Measurements from ENCODE around the gene GPC1. TPM values are rescaled to one million over a fixed set of nuclear protein-coding genes. Genes with fewer than 3 reads are reported as not detected.

GPC1 gene
- total and polyA plus RNA-seq, 2 of the 13 experiments (the other 11 are each of a cell fraction or from before 2014, with no cell fraction given): 4.0 to 5.5 TPM

DNA sequence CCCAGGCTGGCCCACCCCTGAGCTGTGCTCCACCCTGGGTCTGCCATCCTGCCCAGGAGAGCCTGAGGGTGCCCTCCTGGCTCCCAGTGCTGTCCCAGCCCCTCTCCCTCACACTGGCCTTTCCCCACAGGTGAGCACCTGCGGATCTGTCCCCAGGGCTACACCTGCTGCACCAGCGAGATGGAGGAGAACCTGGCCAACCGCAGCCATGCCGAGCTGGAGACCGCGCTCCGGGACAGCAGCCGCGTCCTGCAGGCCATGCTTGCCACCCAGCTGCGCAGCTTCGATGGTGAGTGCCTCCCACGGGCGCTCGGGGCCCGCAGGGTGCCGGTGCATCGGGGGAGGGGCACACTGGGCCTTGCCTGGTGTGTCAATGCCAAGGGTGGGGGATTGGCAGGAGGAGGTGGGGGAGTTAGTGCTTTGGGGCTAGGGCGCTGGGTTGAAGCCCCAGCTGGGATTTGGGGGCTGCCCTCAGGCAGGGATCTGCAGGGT is 23.5 kb downstream of the GPC1 start:
- peaks cover 58% of the 10 kb centered on the region for H3K4me1 ChIP-seq (ENCODE audit: insufficient read depth, low read length)
- no TSS peak for BruUV-seq (replicated peaks)
- intact Hi-C loops (cut with micrococcal nuclease; ENCODE audit: unreplicated experiment): no loop called here
- no peak overlapping the region for H3K9ac ChIP-seq (ENCODE audit: insufficient read depth, low read depth, low read length)
- CTCF ChIA-PET (ENCODE audit: low intra/inter-chr PET ratio, low total read pairs): no interaction called here
- peaks cover 10% of the 10 kb centered on the region; the same call in 1 of the 2 replicates for H4K20me1 ChIP-seq (ENCODE audit: insufficient read depth, low read length)
- ATAC-seq (no peak), DNase-seq (ENCODE audit: low spot score) (no peak), FAIRE-seq (no peak)
- WGBS (ENCODE audit: low lambda C conversion rate): 78% methylated on average over 15 of the region's 18 CpGs
- H3K27me3 ChIP-seq (ENCODE audit: control insufficient read depth in 1 of 2, insufficient read depth in 2 of 2, low read length in 2 of 2): peaks cover 21 to 40% of the 10 kb centered on the region in 2 experiments
- H3K4me3 ChIP-seq (replicated peaks in 1 of 3; ENCODE audit: insufficient read depth in 1 of 3, low read depth in 2 of 3, low read length in 3 of 3): no peak overlapping the region
- in situ Hi-C loops (cut with HindIII; ENCODE audit: extremely low pct_ligation_motif_present, low pct_unique_long_range_greater_than_20kb): no loop called here
- TF ChIP-seq ZNF558 (CRISPR knock-in tag; IDR thresholded peaks at IDR 0.05; ENCODE audit: borderline replicate concordance): 0 out of 2 replicates have a peak, but pooled peaks have one; percentile 44
- TF ChIP-seq AGO2 (optimal IDR thresholded peaks at IDR 0.05; ENCODE audit: low read depth, low read length): peak; percentile 34
- 0 out of 2 replicates have a peak, but pooled peaks have one; percentile 19 for TF ChIP-seq ZNF281 (CRISPR knock-in tag; IDR thresholded peaks at IDR 0.05; ENCODE audit: borderline replicate concordance)
- TF ChIP-seq ATAD3A (CRISPR knock-in tag; IDR thresholded peaks at IDR 0.05): no peak
- H3K79me2 ChIP-seq (ENCODE audit: insufficient read depth, low read length): no peaks in the 10 kb centered on the region
- no peaks in the 10 kb centered on the region for H3K9me3 ChIP-seq (ENCODE audit: low read length)
- H3K36me3 ChIP-seq (replicated peaks in 1 of 2; ENCODE audit: control insufficient read depth in 1 of 2, insufficient read depth in 2 of 2, low read length in 2 of 2): no peaks in the 10 kb centered on the region
- H3K27ac ChIP-seq (ENCODE audit: extremely low read length, insufficient read depth, low read length): no peak overlapping the region
- no peak overlapping the region for H3K4me2 ChIP-seq (ENCODE audit: low read depth, low read length)
- POLR2A ChIA-PET: interaction anchor here (1.5 kb wide), 1 partner anchor 102 kb away, joined by 3 read pairs; no protein-coding TSS in a partner anchor
- no peak overlapping the region for H2AFZ ChIP-seq (ENCODE audit: low read length)
